CD14-positive monocyte (primary cell): ENCODE data around the gene TENT4B. TPM values are rescaled to one million over a fixed set of nuclear protein-coding genes. Genes with fewer than 3 reads are reported as not detected.
A peak's percentile ranks its signal among the peaks of the same experiment; 100 is the strongest.

Source experiments
- DNase-seq, 3 donors: peaks; one replicate each; pipeline ENCODE4 v3.0.0-alpha.2; 2011 to 2022
- H2AFZ ChIP-seq: 2 replicates; pipeline ENCODE4 v1.6.0; 2012; ENCODE audit warnings: mild to moderate bottlenecking, low read depth, low read length, inconsistent platforms; ENCODE audit not compliant: insufficient read depth, poor library complexity, severe bottlenecking
- H3K27ac ChIP-seq, 2 donors: 1 replicate in 1 of 2; 2 replicates in 1 of 2; pipeline ENCODE4 v1.5.1; 2012 to 2013; ENCODE audit warnings: low read length in 2 of 2, control low read depth in 1 of 2, inconsistent platforms in 1 of 2, low read depth in 1 of 2, mild to moderate bottlenecking in 1 of 2
- H3K27me3 ChIP-seq, 2 donors: one replicate each; pipeline versions ENCODE4 v1.6.0 to v1.6.1; 2011 to 2013; ENCODE audit warnings: low read length in 2 of 2; ENCODE audit not compliant: control insufficient read depth in 2 of 2, insufficient read depth in 2 of 2
- H3K36me3 ChIP-seq, 2 donors: replicated peaks in 1 of 2; 1 replicate in 1 of 2; 2 replicates in 1 of 2; pipeline versions ENCODE4 v1.5.1 to v1.6.1; 2012 to 2013; ENCODE audit warnings: low read length in 2 of 2, control low read depth in 1 of 2, inconsistent platforms in 1 of 2, mild to moderate bottlenecking in 1 of 2; ENCODE audit not compliant: insufficient read depth in 2 of 2, control insufficient read depth in 1 of 2
- H3K4me1 ChIP-seq, 2 donors: 1 replicate in 1 of 2; 2 replicates in 1 of 2; pipeline versions ENCODE4 v1.5.1 to v1.6.1; 2012 to 2013; ENCODE audit warnings: low read length in 2 of 2, control low read depth in 1 of 2, inconsistent platforms in 1 of 2, mild to moderate bottlenecking in 1 of 2, moderate library complexity in 1 of 2; ENCODE audit not compliant: insufficient read depth in 2 of 2, control insufficient read depth in 1 of 2
- H3K4me2 ChIP-seq: replicated peaks from 2 replicates; pipeline ENCODE3; 2012; ENCODE audit warnings: low read length, moderate library complexity, mild to moderate bottlenecking; ENCODE audit not compliant: poor library complexity, severe bottlenecking; ENCODE audit errors: extremely low read depth
- H3K4me3 ChIP-seq, 3 experiments: fragments of 200-600 bp in 1 of 3; sonication (generic) in 1 of 3; replicated peaks in 1 of 3; 1 replicate in 2 of 3; 2 replicates in 1 of 3; pipeline ENCODE4 v1.5.1; 2011 to 2013; ENCODE audit warnings: low read length in 3 of 3, mild to moderate bottlenecking in 3 of 3, control low read depth in 2 of 3, low read depth in 2 of 3, inconsistent platforms in 1 of 3, moderate library complexity in 1 of 3
- H3K79me2 ChIP-seq: 2 replicates; pipeline ENCODE4 v1.6.0; 2012; ENCODE audit warnings: mild to moderate bottlenecking, control low read depth, inconsistent platforms, low read length, moderate library complexity; ENCODE audit not compliant: insufficient read depth
- H3K9ac ChIP-seq: 2 replicates; pipeline ENCODE4 v1.6.0; 2017; ENCODE audit warnings: low read length, mild to moderate bottlenecking; ENCODE audit not compliant: insufficient read depth, poor library complexity, severe bottlenecking
- H3K9me3 ChIP-seq, 2 donors: replicated peaks in 1 of 2; 1 replicate in 1 of 2; 2 replicates in 1 of 2; pipeline versions ENCODE4 v1.5.1 to v1.6.1; 2012 to 2013; ENCODE audit warnings: low read length in 2 of 2, control low read depth in 1 of 2; ENCODE audit not compliant: control insufficient read depth in 1 of 2, insufficient read depth in 1 of 2
- H4K20me1 ChIP-seq: 2 replicates; pipeline ENCODE4 v1.6.0; 2012; ENCODE audit warnings: mild to moderate bottlenecking, low read length, control low read depth, moderate library complexity; ENCODE audit not compliant: insufficient read depth
- H3K27ac Mint-ChIP-seq, 7 donors: one replicate each; pipeline ENCODE4 v1.8.0; 2020; ENCODE audit warnings: mild to moderate bottlenecking in 7 of 7, mixed read lengths in 7 of 7, moderate library complexity in 6 of 7, inconsistent platforms in 2 of 7
- H3K27me3 Mint-ChIP-seq, 3 donors: one replicate each; pipeline ENCODE4 v1.8.0; 2021 to 2022; ENCODE audit warnings: low read depth in 3 of 3, mild to moderate bottlenecking in 3 of 3, mixed read lengths in 3 of 3, moderate library complexity in 3 of 3, inconsistent platforms in 1 of 3
- H3K36me3 Mint-ChIP-seq, 2 donors: one replicate each; pipeline ENCODE4 v1.8.0; 2020; ENCODE audit warnings: mixed read lengths in 2 of 2, inconsistent platforms in 1 of 2, mild to moderate bottlenecking in 1 of 2
- H3K4me1 Mint-ChIP-seq: one replicate; pipeline ENCODE4 v1.8.0; 2020; ENCODE audit warnings: mild to moderate bottlenecking, mixed read lengths
- H3K4me3 Mint-ChIP-seq, 2 donors: one replicate each; pipeline ENCODE4 v1.8.0; 2020; ENCODE audit warnings: mild to moderate bottlenecking in 2 of 2, mixed read lengths in 2 of 2, moderate library complexity in 1 of 2
- H3K9me3 Mint-ChIP-seq, 7 donors: one replicate each; pipeline ENCODE4 v1.8.0; 2020 to 2022; ENCODE audit warnings: mixed read lengths in 7 of 7, mild to moderate bottlenecking in 6 of 7, moderate library complexity in 6 of 7, inconsistent platforms in 2 of 7
- CTCF ChIP-seq: fragments of 200-600 bp; IDR thresholded peaks from one replicate; pipeline ENCODE4 v1.8.0; 2022; ENCODE audit warnings: antibody characterized with exemption, mild to moderate bottlenecking
- WGBS: methylation state at CpG from one replicate; pipeline ENCODE4 v1.1.5; 2013; ENCODE audit warnings: missing lambda C conversion rate; ENCODE audit not compliant: insufficient coverage; 5-methylcytosine and 5-hydroxymethylcytosine counted together
- intact Hi-C, 2 donors: fragments of 100-400 bp; cut with micrococcal nuclease; formaldehyde crosslinking; loops; one replicate each; pipeline versions ENCODE4 v1.15.0 to v1.15.1; 2023
- polyA plus RNA-seq, 3 donors: library from polyadenylated mRNA; depleted of rRNA in 1 of 3; unstranded in 2 of 3; stranded (reverse) in 1 of 3; fragments of 300-500 nt in 2 of 3; fragments of >200 nt in 1 of 3; fragmentation: Illumina TruSeq in 2 of 3; gene quantifications; 1 replicate in 2 of 3; 2 replicates in 1 of 3; pipeline ENCODE4 v1.2.3, GENCODE V29; 2012 to 2021

TENT4B gene
- polyA plus RNA-seq, 3 donors, result 1.4 to 9.0 (median 1.7) TPM

- Mint-ChIP-seq H3K9me3 (peaks cover 0 to 1% (median 0%) of the 10 kb centered on the region in 7 donors), H3K27me3 (no peaks in the 10 kb centered on the region), H3K4me1 (peaks cover 71% of the 10 kb centered on the region), H3K27ac (peak overlapping the region in 2 of 7 donors; percentile 9 to 48), H3K4me3 (no peak overlapping the region), H3K36me3 (peaks cover 5 to 20% of the 10 kb centered on the region in 2 donors)
- Histone ChIP-seq H3K27me3 (no peaks in the 10 kb centered on the region), H3K4me1 (peaks cover 42 to 72% of the 10 kb centered on the region in 2 donors), H3K4me2 (no peak overlapping the region), H3K9ac (no peak overlapping the region), H3K27ac (peak overlapping the region in 1 of 2 donors; percentile 45), H3K9me3 (no peaks in the 10 kb centered on the region), H3K36me3 (no peaks in the 10 kb centered on the region), H2AFZ (no peak overlapping the region), H3K79me2 (peaks cover 93% of the 10 kb centered on the region), H3K4me3 (no peak overlapping the region), H4K20me1 (peaks cover 100% of the 10 kb centered on the region)
- intact Hi-C loops, result no loop called here
- no peak for TF ChIP-seq CTCF
- no peak for DNase-seq
- whole genome bisulfite sequencing, result no CpG with 5 or more reads among the region's 4 CpGs
Measured at GRCh38 chr16:50172195-50172922, 19.3 kb downstream of the TENT4B start.

- Mint-ChIP-seq H3K4me1 (peaks cover 65% of the 10 kb centered on the region), H3K27ac (peak overlapping the region in 1 of 7 donors; percentile 26)
Measured at GRCh38 chr16:50173316-50173715, 20.2 kb downstream of the TENT4B start.

More at GRCh38 chr16:50173316-50173715, 20.2 kb downstream of the TENT4B start:
- no CpG with 5 or more reads among the region's 5 CpGs for WGBS
- H3K9me3 Mint-ChIP-seq, result peaks cover 0 to 1% (median 0%) of the 10 kb centered on the region in 7 donors
- Histone ChIP-seq H2AFZ (no peak overlapping the region), H3K9me3 (no peaks in the 10 kb centered on the region), H3K36me3 (no peaks in the 10 kb centered on the region), H3K4me3 (no peak overlapping the region), H3K27me3 (no peaks in the 10 kb centered on the region), H3K9ac (no peak overlapping the region), H3K79me2 (peaks cover 93% of the 10 kb centered on the region), H3K4me1 (peaks cover 42 to 64% of the 10 kb centered on the region in 2 donors), H4K20me1 (peaks cover 100% of the 10 kb centered on the region), H3K27ac (no peak overlapping the region), H3K4me2 (no peak overlapping the region)
- no peak overlapping the region for H3K4me3 Mint-ChIP-seq
- intact Hi-C loops, result no loop called here
- peaks cover 5 to 20% of the 10 kb centered on the region in 2 donors for H3K36me3 Mint-ChIP-seq
- TF ChIP-seq CTCF, result no peak
- no peaks in the 10 kb centered on the region for H3K27me3 Mint-ChIP-seq
- DNase-seq, result no peak
